ENCODE data around the gene CDC16. TPM values are rescaled to one million over a fixed set of nuclear protein-coding genes. Genes with fewer than 3 reads are reported as not detected.

Gene CDC16
- total and polyA plus RNA-seq, 9 of the 15 experiments (the other 6 are each of a cell fraction or from before 2014, with no cell fraction given): 23.2 to 102 (median 51.6) TPM

- TF ChIP-seq ZFX (CRISPR knock-in tag; IDR thresholded peaks at IDR 0.05): 0 out of 2 replicates have a peak, but pooled peaks have one; percentile 3
- TF ChIP-seq ZNF408 (CRISPR knock-in tag; IDR thresholded peaks at IDR 0.05; ENCODE audit: low read depth): no peak
- TF ChIP-seq POLR2G (IDR thresholded peaks at IDR 0.05; ENCODE audit: low read depth, low read length): no peak
- TF ChIP-seq HSF4 (CRISPR knock-in tag; IDR thresholded peaks at IDR 0.05; ENCODE audit: borderline replicate concordance): no peak
- TF ChIP-seq RNF2 (IDR thresholded peaks at IDR 0.05): no peak
- TF ChIP-seq ZC3H4 (CRISPR knock-in tag; IDR thresholded peaks at IDR 0.05; ENCODE audit: borderline replicate concordance): no peak
- TF ChIP-seq HNRNPLL (IDR thresholded peaks at IDR 0.05; ENCODE audit: low read depth, low read length, poor library complexity, severe bottlenecking): no peak
- TF ChIP-seq, protein P1, sequence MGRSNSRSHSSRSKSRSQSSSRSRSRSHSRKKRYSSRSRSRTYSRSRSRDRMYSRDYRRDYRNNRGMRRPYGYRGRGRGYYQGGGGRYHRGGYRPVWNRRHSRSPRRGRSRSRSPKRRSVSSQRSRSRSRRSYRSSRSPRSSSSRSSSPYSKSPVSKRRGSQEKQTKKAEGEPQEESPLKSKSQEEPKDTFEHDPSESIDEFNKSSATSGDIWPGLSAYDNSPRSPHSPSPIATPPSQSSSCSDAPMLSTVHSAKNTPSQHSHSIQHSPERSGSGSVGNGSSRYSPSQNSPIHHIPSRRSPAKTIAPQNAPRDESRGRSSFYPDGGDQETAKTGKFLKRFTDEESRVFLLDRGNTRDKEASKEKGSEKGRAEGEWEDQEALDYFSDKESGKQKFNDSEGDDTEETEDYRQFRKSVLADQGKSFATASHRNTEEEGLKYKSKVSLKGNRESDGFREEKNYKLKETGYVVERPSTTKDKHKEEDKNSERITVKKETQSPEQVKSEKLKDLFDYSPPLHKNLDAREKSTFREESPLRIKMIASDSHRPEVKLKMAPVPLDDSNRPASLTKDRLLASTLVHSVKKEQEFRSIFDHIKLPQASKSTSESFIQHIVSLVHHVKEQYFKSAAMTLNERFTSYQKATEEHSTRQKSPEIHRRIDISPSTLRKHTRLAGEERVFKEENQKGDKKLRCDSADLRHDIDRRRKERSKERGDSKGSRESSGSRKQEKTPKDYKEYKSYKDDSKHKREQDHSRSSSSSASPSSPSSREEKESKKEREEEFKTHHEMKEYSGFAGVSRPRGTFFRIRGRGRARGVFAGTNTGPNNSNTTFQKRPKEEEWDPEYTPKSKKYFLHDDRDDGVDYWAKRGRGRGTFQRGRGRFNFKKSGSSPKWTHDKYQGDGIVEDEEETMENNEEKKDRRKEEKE (IDR thresholded peaks at IDR 0.05; ENCODE audit: borderline replicate concordance in 1 of 2, control insufficient read depth in 1 of 2, low read depth in 2 of 2, low read length in 1 of 2): no peak
- TF ChIP-seq, protein P2, sequence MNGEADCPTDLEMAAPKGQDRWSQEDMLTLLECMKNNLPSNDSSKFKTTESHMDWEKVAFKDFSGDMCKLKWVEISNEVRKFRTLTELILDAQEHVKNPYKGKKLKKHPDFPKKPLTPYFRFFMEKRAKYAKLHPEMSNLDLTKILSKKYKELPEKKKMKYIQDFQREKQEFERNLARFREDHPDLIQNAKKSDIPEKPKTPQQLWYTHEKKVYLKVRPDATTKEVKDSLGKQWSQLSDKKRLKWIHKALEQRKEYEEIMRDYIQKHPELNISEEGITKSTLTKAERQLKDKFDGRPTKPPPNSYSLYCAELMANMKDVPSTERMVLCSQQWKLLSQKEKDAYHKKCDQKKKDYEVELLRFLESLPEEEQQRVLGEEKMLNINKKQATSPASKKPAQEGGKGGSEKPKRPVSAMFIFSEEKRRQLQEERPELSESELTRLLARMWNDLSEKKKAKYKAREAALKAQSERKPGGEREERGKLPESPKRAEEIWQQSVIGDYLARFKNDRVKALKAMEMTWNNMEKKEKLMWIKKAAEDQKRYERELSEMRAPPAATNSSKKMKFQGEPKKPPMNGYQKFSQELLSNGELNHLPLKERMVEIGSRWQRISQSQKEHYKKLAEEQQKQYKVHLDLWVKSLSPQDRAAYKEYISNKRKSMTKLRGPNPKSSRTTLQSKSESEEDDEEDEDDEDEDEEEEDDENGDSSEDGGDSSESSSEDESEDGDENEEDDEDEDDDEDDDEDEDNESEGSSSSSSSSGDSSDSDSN (IDR thresholded peaks at IDR 0.05; ENCODE audit: borderline replicate concordance in 1 of 2, low read depth in 2 of 2, low read length in 2 of 2): no peak
- no peak for TF ChIP-seq PHF20 (IDR thresholded peaks at IDR 0.05; ENCODE audit: partially characterized antibody)
- TF ChIP-seq KLF6 (CRISPR knock-in tag; IDR thresholded peaks at IDR 0.05; ENCODE audit: borderline replicate concordance): 0 out of 2 replicates have a peak, but pooled peaks have one; percentile 43
- TF ChIP-seq, protein P3, sequence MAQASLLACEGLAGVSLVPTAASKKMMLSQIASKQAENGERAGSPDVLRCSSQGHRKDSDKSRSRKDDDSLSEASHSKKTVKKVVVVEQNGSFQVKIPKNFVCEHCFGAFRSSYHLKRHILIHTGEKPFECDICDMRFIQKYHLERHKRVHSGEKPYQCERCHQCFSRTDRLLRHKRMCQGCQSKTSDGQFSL (CRISPR knock-in tag; IDR thresholded peaks at IDR 0.05): no peak
- TF ChIP-seq, protein P3 (tag; IDR thresholded peaks at IDR 0.05): no peak
- no peak for TF ChIP-seq KDM5B (IDR thresholded peaks at IDR 0.05; ENCODE audit: insufficient replicate concordance, low read depth, low read length)
- no peak for TF ChIP-seq ZSCAN32 (CRISPR knock-in tag; IDR thresholded peaks at IDR 0.05)
- TF ChIP-seq U2AF1 (optimal IDR thresholded peaks at IDR 0.05; ENCODE audit: low read depth, low read length): no peak
- peak; percentile 42; the same call in 1 of the 2 replicates for TF ChIP-seq BCL6 (CRISPR knock-in tag; IDR thresholded peaks at IDR 0.05)
- no peak for TF ChIP-seq ZNF785 (CRISPR knock-in tag; IDR thresholded peaks at IDR 0.05)
- TF ChIP-seq COPS2 (conservative IDR thresholded peaks at IDR 0.05): no peak
- no peak for TF ChIP-seq MBD2 (IDR thresholded peaks at IDR 0.05; ENCODE audit: borderline replicate concordance, low read depth)
- no peak for TF ChIP-seq TGIF2 (CRISPR knock-in tag; IDR thresholded peaks at IDR 0.05)
- TF ChIP-seq ZNF583 (CRISPR knock-in tag; IDR thresholded peaks at IDR 0.05): no peak
- TF ChIP-seq ELF4 (CRISPR knock-in tag; IDR thresholded peaks at IDR 0.05): 0 out of 2 replicates have a peak, but pooled peaks have one; percentile 22
- TF ChIP-seq TCF3 (CRISPR knock-in tag; IDR thresholded peaks at IDR 0.05): no peak
- TF ChIP-seq SMARCC2 (IDR thresholded peaks at IDR 0.05; ENCODE audit: low read depth): no peak
These were observed 44.4 kb downstream of the CDC16 start (continued) for GRCh38 chr13:114279146-114279545.
